Measurements from ENCODE around the gene BPI.
"Not testable (repeated sequence)": the region's sequence is repeated elsewhere in the genome, so short reads cannot be mapped to it uniquely, and the experiment has no call there.

Gene BPI

DNA sequence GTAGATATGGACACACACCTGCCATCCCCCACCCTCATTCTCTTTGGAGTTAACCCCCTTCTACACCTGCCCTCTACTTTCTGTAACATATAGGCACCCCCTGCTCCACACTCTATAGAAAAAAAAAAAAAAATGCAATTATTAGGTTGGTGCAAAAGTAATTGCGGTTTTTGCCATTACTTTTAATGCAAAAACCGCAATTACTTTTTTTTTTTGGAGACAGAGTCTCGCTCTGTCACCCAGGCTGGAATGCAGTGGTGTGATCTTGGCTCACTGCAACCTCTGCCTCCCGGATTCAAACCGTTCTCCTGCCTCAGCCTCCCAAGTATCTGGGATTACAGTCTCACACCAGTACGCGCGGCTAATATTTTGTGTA, 35.6 kb downstream of the BPI start:
- not testable (repeated sequence) for DNase-seq

DNA sequence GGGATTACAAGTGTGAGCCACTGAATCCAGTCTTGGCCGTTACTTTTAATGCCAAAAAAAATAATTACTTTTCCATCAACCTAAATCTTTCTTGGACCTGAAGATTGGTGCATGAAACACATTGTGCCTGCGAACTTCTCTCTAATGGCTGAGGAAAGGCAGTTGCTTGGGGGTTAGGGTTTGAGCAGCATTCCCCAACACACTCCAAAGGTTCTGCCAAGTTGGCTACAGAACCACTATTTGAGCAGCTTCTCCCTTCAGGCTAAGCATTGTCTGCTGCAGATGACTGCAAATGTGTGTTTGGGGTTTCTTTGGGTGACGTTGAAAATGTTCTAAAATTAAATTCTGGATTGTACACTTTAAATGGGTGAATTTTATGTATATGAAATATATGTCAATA, 36.0 kb downstream of the BPI start:
- DNase-seq = no peak

DNA sequence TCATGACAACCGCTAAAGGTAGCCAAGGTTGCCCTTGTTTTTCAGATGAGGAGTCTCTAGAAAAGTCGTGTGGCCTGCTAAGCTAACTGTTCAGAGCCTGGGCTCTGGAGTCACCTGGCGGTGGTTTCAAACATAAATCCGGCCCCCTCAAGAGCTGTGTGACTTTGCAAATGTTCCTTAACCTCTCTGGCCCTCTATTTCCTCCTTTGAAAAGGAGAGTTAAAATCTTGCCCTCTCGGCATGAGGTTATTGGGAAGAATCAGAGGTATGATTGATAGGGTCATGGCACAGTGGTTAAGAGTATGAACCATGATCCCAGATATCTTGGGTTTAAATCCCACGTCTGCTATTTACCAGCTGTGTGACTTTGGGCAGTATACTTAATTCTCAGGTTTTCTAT, 36.7 kb downstream of the BPI start:
- no peak for DNase-seq

GRCh38 chr20:38342216-38342615, 38.3 kb downstream of the BPI start:
- DNase-seq = no peak

GRCh38 chr20:38342713-38343310, 38.9 kb downstream of the BPI start:
- no peak for DNase-seq

- DNase-seq = no peak
Observed at GRCh38 chr20:38343311-38344106, 39.6 kb downstream of the BPI start.

GRCh38 chr20:38344107-38344701, 40.2 kb downstream of the BPI start:
- DNase-seq = no peak

DNA sequence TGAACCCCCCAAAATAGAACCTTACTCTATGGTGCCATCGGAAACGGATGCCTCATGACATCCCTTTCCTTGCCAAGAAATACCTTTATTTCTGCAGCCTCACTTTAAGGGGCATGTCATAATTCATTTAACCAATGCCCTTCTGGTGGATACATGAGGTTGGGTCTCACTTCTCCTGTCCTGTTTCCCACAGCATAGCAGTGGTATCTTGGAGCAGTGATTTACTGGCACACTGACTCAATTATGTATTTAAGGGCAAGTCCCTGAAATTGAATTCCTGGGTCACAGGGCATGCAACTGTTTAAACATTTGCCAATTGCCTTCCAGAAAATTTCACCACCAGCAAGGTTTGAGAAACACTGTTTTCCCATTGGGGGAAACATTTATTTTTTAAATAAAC, 41.7 kb downstream of the BPI start:
- no peak for DNase-seq

DNA sequence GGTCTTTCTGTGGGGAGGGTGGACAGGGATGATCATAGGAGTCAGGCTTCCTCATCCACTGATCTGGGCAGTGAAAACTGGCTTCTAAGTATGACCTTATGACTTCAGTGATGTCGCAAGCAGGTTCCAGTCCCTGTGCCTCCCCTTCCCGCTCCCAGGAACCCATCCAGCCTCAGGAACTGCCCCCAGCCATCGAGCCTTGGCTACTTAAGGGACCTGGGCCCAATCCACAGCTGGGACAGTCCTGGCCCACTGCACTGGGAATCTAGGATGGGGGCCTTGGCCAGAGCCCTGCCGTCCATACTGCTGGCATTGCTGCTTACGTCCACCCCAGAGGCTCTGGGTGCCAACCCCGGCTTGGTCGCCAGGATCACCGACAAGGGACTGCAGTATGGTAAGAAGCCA, 42.3 kb downstream of the BPI start, which contains the start of gene LBP:
Gene LBP (plus strand): TSS at position 236 of the 405 bp plus-strand sequence. CDS start 35 bp downstream, at position 271.
- no peak for DNase-seq

GRCh38 chr20:38346741-38347140, 42.8 kb downstream of the BPI start:
- no peak for DNase-seq

- no peak for DNase-seq
Observed at GRCh38 chr20:38349856-38350255, 45.9 kb downstream of the BPI start.

DNA sequence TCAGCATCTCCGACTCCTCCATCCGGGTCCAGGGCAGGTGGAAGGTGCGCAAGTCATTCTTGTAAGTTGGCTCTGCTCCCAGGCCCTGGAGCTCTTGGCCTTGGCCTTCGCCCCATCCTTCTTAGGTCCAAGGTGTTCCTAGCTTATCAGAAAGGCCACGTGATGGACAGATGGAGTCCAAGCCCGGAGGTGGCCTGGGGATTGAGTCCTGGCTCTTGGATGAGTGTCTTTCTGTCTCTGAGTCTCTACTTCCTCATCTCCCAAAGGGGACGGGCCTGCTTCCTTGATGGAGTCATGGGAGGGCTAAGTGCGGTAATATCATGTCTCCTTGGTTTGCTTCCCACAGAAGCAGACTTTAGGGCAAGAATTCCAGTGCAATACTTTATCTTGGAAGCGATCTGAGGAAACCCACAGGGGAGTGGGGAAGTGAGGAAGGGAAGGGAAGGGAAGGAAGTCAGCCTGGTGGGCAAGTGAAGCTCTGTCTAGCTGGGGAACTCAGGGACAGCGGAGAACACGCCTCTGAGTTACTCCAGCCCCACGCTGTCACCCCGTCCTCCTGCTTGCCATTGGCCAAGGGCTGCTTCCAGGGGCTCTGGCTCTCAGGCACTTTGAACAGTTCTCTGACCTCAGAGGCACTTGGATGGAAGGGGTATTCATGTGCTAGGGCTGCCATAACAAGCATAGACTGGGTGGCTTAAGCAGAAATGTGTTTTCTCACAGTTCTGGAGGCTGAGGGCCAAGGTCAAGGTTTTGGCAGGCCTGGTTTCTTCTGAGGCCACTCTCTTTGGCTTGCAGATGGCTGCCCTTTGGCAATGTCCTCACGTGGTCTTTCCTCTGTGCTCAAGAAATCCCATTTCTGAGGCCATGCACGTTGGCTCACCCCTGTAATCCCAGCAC, 47.2 kb downstream of the BPI start:
- no peak for DNase-seq

- DNase-seq = no peak
Observed at GRCh38 chr20:38353316-38353715, 49.4 kb downstream of the BPI start.

DNA sequence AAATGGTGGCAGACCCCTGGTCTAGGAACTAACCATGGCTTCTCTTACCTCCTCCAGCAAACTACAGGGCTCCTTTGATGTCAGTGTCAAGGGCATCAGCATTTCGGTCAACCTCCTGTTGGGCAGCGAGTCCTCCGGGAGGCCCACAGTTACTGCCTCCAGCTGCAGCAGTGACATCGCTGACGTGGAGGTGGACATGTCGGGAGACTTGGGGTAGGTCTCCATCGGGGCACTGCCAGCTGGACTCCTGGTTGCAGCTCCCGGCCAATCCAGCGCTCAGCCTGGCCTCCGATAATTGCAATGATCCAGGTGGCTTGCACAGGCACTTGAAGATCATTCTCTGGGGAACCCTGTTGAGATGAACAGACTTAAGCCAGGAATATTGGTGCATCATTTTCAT, 50.3 kb downstream of the BPI start:
- DNase-seq = no peak

- no peak for DNase-seq
Observed at GRCh38 chr20:38355161-38356012, 51.4 kb downstream of the BPI start.

- DNase-seq = no peak
Observed at GRCh38 chr20:38357653-38358207, 53.8 kb downstream of the BPI start.

GRCh38 chr20:38358556-38358955, 54.6 kb downstream of the BPI start:
- DNase-seq = no peak

DNA sequence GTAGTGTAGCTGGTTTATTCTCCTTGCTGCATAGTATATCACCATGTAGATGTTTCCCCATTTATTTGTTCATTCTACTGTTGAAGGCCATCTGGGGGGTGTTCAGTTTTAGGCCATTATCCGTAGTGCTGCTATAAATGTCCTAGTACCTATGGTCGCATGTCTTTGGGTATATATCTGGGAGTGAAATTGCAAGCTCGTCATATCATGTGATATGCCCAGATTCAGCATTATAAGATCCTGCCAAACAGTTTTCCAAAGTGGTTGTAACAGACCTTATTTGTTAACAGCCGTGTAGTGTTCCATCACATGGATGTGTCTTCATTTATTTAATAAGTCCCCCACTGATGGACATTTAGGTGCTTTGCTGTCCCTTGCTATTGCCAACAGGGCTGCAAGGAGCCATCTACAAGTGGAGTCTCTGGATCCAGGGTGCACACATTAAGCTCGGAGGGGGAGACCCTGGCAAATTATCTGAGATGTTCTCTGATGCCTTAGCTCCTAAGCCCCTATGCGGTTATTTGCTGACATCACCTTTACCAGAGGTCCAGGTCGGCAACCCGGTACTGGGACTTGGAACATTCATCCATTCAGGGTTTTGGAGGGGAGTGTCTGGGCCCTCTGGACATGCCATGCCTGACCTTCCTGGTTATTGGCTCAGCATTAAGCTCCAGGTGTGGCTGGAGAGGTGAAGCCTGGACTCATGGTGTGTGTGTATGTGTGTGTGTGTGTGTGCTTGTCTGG, 59.2 kb downstream of the BPI start:
- DNase-seq = no peak

GRCh38 chr20:38369389-38369788, 65.4 kb downstream of the BPI start:
- DNase-seq = peak in 1 of 2 experiments; percentile 28

GRCh38 chr20:38372806-38373205, 68.8 kb downstream of the BPI start:
- no peak for DNase-seq

- DNase-seq = no peak
Observed at GRCh38 chr20:38373231-38373867, 69.4 kb downstream of the BPI start.
